Neural cell (in vitro differentiated cells): ENCODE measurements around the gene GRID1.

Source experiments
- EP300 ChIP-seq: fragments of 450-650 bp; conservative IDR thresholded peaks from 2 replicates; pipeline ENCODE4 v1.6.1; 2014; ENCODE audit warnings: antibody characterized with exemption, mild to moderate bottlenecking, moderate library complexity; ENCODE audit not compliant: poor library complexity, severe bottlenecking
- EZH2 ChIP-seq: fragments of 200-600, 300-800 bp; shearing (Covaris generic), sonication (generic); IDR thresholded peaks from 2 replicates; pipeline ENCODE4 v1.6.1; 2014; ENCODE audit warnings: antibody characterized with exemption, low read length, borderline replicate concordance, mild to moderate bottlenecking; ENCODE audit not compliant: insufficient read depth, poor library complexity, severe bottlenecking
- MXI1 ChIP-seq: fragments of 450-650 bp; conservative IDR thresholded peaks from 2 replicates; pipeline ENCODE4 v1.6.1; 2014; ENCODE audit warnings: antibody characterized with exemption, mild to moderate bottlenecking; ENCODE audit not compliant: poor library complexity, severe bottlenecking
- POLR2AphosphoS5 ChIP-seq: IDR thresholded peaks from 2 replicates; pipeline ENCODE4 v1.6.1; 2012
- SMC3 ChIP-seq: fragments of 450-650 bp; conservative IDR thresholded peaks from 2 replicates; pipeline ENCODE4 v1.6.1; 2014; ENCODE audit warnings: antibody characterized with exemption, mild to moderate bottlenecking, moderate library complexity; ENCODE audit not compliant: poor library complexity
- TAF1 ChIP-seq: IDR thresholded peaks from 2 replicates; pipeline ENCODE4 v1.6.1; 2012; ENCODE audit warnings: low read depth
- TF ChIP-seq, protein P1 (sequence below): fragments of 450-650 bp; IDR thresholded peaks from 2 replicates; pipeline ENCODE4 v1.5.1; 2014; ENCODE audit warnings: antibody characterized with exemption, mild to moderate bottlenecking, moderate library complexity; ENCODE audit not compliant: poor library complexity, severe bottlenecking
- TF ChIP-seq, protein P2 (sequence below): IDR thresholded peaks from 2 replicates; pipeline ENCODE4 v1.6.1; 2012; ENCODE audit warnings: borderline replicate concordance

- TF ChIP-seq, protein P1, sequence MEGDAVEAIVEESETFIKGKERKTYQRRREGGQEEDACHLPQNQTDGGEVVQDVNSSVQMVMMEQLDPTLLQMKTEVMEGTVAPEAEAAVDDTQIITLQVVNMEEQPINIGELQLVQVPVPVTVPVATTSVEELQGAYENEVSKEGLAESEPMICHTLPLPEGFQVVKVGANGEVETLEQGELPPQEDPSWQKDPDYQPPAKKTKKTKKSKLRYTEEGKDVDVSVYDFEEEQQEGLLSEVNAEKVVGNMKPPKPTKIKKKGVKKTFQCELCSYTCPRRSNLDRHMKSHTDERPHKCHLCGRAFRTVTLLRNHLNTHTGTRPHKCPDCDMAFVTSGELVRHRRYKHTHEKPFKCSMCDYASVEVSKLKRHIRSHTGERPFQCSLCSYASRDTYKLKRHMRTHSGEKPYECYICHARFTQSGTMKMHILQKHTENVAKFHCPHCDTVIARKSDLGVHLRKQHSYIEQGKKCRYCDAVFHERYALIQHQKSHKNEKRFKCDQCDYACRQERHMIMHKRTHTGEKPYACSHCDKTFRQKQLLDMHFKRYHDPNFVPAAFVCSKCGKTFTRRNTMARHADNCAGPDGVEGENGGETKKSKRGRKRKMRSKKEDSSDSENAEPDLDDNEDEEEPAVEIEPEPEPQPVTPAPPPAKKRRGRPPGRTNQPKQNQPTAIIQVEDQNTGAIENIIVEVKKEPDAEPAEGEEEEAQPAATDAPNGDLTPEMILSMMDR: no peak
- TF ChIP-seq EZH2: no peak
- no peak for TF ChIP-seq EP300
- no peak for TF ChIP-seq SMC3
- no peak for TF ChIP-seq TAF1
- no peak for TF ChIP-seq POLR2AphosphoS5
- no peak for TF ChIP-seq MXI1
- TF ChIP-seq, protein P2, sequence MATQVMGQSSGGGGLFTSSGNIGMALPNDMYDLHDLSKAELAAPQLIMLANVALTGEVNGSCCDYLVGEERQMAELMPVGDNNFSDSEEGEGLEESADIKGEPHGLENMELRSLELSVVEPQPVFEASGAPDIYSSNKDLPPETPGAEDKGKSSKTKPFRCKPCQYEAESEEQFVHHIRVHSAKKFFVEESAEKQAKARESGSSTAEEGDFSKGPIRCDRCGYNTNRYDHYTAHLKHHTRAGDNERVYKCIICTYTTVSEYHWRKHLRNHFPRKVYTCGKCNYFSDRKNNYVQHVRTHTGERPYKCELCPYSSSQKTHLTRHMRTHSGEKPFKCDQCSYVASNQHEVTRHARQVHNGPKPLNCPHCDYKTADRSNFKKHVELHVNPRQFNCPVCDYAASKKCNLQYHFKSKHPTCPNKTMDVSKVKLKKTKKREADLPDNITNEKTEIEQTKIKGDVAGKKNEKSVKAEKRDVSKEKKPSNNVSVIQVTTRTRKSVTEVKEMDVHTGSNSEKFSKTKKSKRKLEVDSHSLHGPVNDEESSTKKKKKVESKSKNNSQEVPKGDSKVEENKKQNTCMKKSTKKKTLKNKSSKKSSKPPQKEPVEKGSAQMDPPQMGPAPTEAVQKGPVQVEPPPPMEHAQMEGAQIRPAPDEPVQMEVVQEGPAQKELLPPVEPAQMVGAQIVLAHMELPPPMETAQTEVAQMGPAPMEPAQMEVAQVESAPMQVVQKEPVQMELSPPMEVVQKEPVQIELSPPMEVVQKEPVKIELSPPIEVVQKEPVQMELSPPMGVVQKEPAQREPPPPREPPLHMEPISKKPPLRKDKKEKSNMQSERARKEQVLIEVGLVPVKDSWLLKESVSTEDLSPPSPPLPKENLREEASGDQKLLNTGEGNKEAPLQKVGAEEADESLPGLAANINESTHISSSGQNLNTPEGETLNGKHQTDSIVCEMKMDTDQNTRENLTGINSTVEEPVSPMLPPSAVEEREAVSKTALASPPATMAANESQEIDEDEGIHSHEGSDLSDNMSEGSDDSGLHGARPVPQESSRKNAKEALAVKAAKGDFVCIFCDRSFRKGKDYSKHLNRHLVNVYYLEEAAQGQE: no peak
Observed at GRCh38 chr10:86359954-86360353, 6.6 kb downstream of the GRID1 start.
